OCI-LY3 (cell line): ENCODE results near the gene FAM163A.

Experiments
- CTCF ChIP-seq: fragments of 200-600, 300-600 bp; sonication (generic); IDR thresholded peaks from 2 replicates; pipeline ENCODE4 v1.5.1; 2014; ENCODE audit warnings: antibody characterized with exemption, low read length, low read depth
- EZH2phosphoT487 ChIP-seq: fragments of 200-600 bp; shearing (Covaris generic); IDR thresholded peaks from 2 replicates; pipeline ENCODE4 v1.6.1; 2018; ENCODE audit warnings: antibody characterized with exemption, mixed run types, low read depth

DNA sequence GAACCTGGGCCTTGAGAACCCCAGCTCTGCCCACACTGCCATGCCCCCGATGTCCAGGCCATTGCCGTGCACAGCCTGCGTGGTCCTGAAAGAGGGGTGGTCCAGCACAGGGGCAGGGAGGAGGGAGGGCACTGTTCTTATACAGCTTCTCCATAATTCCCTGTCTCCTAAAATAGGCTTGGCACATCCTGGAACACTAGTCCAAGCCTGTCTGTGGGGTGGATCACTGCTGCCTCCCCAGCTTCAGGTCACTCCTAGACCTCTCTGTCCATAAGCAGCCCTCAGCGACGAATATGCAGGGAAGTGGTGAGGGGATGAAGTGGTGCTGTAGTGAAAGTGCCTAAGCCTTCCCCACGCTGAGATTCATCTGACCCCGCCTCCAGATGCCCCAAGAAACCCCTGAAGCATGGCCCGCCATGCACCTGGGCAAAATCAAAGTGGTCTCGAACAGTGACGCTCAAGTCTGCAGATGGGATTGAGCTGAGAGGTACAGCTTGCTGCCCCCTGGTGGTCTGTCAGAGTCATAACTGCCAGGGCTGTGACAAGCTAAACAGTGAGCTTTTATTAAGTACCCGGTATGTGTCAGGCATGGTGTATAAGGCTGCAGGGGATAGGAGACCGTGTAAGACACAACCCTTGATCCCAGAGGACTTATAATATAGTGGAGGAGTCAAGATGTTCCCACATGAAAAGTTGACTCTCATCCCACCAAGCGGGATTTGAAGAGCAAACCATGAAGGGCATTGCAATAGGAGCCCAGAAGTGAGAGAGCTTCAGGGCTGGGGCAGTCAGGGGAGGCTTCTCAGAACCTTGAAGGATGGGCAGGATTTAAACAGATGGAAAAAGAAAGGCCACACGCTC lies 66.6 kb downstream of the FAM163A start:
- TF ChIP-seq CTCF (peak; percentile 97), EZH2phosphoT487 (no peak)
